KOPT-K1 (cell line): ENCODE results near the gene CHST9.
"Not testable (repeated sequence)": the region's sequence is repeated elsewhere in the genome, so short reads cannot be mapped to it uniquely, and the experiment has no call there.

Experiments used
- H3K27ac ChIP-seq: fragments of 200-600 bp; sonication (generic); 2 replicates; pipeline ENCODE4 v1.5.1; 2016; ENCODE audit warnings: antibody characterized with exemption, mild to moderate bottlenecking, low read depth, low read length; ENCODE audit not compliant: poor library complexity, severe bottlenecking
- H3K36me3 ChIP-seq: fragments of 200-600 bp; sonication (generic); 2 replicates; pipeline ENCODE4 v1.5.1; 2017; ENCODE audit warnings: antibody characterized with exemption, mild to moderate bottlenecking, low read length, moderate library complexity; ENCODE audit not compliant: insufficient read depth
- H3K9me3 ChIP-seq: fragments of 200-600 bp; sonication (generic); 2 replicates; pipeline ENCODE4 v1.5.1; 2017; ENCODE audit warnings: antibody characterized with exemption, low read length, mild to moderate bottlenecking; ENCODE audit not compliant: insufficient read depth, poor library complexity, severe bottlenecking

CHST9 gene

GRCh38 chr18:26927822-26928221 lies 257.3 kb downstream of the CHST9 start:
- H3K9me3 ChIP-seq, H3K36me3 ChIP-seq, H3K27ac ChIP-seq: not testable (repeated sequence)

- no peak overlapping the region for H3K27ac ChIP-seq
- H3K9me3 ChIP-seq = no peaks in the 10 kb centered on the region
- H3K36me3 ChIP-seq = no peaks in the 10 kb centered on the region
Observed at GRCh38 chr18:26926066-26926675, 258.9 kb downstream of the CHST9 start.

DNA sequence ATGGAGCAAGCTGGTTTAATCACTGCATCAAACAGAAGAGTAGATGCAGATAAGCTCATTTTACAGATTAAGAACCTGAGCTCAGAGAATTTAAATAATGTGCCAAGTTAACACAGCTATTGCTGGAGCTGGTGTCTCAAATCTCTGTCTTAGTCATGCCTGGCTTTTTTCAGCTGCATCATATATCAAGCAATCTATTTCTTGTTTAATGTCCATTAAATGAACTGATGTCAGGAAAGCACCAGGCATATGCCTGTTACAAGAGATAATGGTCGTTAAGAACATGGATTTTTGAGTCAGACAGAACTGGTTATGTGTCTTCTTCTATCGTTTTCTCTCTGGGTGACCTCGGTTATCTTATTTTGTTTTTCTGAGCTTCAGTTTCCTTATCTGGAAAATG lies 259.8 kb downstream of the CHST9 start:
- Histone ChIP-seq H3K27ac (no peak overlapping the region), H3K36me3 (no peaks in the 10 kb centered on the region), H3K9me3 (no peaks in the 10 kb centered on the region)

- H3K9me3 ChIP-seq = no peaks in the 10 kb centered on the region
- no peaks in the 10 kb centered on the region for H3K36me3 ChIP-seq
- H3K27ac ChIP-seq = no peak overlapping the region
Observed at GRCh38 chr18:26922313-26922712, 262.8 kb downstream of the CHST9 start.

DNA sequence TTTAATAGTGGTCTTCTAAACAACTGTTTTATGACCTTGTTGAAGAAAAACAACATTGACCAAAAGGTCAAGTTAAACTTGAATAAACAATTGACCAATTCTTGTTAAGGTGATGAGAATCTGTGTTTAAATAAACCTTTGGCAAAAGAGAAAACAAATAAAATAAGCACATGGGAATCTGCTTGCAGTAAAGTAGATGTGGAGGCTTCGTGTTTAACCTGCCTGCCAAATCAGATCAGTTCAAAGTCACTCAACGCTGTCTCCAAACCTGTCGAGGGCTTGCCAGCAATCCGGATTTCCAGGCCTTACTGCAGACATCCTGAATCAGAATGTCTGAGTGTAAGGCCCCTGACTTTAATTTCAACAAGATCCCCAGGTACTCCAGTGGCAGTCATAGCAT lies 264.5 kb downstream of the CHST9 start:
- H3K9me3 ChIP-seq = no peaks in the 10 kb centered on the region
- no peak overlapping the region for H3K27ac ChIP-seq
- no peaks in the 10 kb centered on the region for H3K36me3 ChIP-seq

DNA sequence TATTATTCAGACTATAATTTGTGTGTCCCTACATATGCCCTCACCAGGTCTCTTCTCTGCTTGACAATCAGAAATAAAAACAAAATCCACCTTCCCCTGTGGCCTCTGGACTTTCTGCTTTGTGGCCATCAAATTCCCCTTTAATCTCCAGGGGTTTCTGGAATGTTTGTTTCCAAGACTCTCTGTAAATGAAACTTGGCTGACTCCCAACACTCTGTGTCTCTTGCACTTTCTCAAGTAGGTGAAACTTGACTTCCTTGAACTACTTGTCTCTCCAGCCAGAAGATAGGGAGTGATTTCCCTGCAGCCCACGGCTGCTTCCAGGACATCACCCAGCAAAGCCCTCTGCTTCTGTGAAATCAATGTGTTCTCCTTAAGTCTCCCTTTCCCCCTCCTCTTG lies 265.5 kb downstream of the CHST9 start:
- Histone ChIP-seq H3K27ac (no peak overlapping the region), H3K9me3 (no peaks in the 10 kb centered on the region), H3K36me3 (no peaks in the 10 kb centered on the region)

- Histone ChIP-seq H3K27ac (no peak overlapping the region), H3K36me3 (no peaks in the 10 kb centered on the region), H3K9me3 (no peaks in the 10 kb centered on the region)
Observed at GRCh38 chr18:26919201-26919600, 265.9 kb downstream of the CHST9 start.

DNA sequence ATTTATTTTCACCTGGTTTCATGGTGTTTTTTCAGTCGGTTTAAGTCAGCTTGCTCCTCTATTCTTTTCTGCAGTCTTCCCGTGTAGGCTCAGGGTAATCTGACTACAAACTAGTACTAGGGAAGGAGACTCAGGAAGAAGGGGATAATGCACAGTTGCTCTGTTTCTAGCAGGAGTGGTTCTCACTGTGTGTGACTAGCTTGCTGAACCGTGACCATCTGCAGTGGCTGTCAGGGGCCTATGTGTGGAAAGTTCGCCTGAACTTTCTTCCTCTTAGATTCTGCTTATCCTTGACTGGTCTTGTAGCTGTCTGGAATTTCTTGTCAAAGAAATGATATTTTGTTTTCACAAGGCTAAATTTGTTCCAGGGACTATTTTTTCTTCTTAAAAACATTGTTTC lies 273.3 kb downstream of the CHST9 start:
- no peak overlapping the region for H3K27ac ChIP-seq
- H3K36me3 ChIP-seq = no peaks in the 10 kb centered on the region

DNA sequence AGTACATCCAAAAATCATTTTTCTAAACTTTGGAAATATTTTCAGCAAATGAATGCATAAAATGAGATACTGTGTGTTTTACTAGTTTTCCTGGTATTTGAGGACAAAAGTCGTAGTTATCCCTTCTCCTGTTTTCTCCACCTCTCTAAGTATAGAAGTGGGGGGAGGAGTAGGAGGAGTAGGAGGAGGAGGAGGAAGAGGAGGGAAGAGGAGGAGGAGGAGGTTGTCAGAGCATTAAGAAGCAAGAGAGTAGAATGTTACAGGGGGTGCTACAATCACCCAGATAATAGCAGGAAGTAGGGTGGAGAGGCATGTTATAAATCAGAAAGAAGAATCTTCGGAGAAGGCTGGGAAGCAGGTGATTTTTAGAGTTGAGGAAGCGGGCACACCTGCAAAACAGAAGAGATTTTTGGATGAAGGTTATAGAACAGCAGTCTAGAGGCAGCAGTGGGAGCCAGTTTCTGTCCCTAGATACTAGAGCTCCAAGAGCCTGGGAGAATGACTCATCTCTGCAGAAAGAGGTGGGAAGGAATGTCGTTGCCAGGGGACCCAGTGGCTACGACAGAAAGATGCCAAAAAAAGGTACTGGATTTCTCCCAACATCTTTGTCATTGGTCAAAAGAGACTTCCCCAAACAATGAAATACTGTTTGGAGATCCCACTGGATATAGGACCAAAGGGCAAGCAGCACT lies 275.4 kb downstream of the CHST9 start:
- H3K36me3 ChIP-seq = no peaks in the 10 kb centered on the region
- no peak overlapping the region for H3K27ac ChIP-seq
- H3K9me3 ChIP-seq = peaks cover 4% of the 10 kb centered on the region

More for the DNA sequence above, 273.3 kb downstream of the CHST9 start:
- no peaks in the 10 kb centered on the region for H3K9me3 ChIP-seq

DNA sequence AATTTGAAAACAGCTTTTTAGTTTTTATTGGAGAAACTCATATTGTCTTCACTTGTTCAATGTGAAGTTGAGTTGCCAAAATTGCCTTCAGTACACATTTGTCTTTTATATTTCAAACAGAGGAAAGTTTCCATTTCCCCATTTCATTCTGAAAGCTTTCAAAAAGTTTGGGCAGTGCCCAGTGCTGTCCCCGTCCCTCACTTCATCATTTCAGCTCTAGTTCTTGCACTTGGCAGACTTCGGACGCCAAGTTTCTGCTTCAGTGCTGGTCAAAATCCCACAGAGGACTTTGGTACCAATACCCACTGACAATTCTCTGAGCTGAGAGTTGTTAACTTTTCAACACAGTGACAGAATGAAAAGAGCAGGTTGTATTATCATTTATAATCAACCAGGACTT lies 276.2 kb downstream of the CHST9 start:
- Histone ChIP-seq H3K27ac (no peak overlapping the region), H3K9me3 (peaks cover 13% of the 10 kb centered on the region), H3K36me3 (no peaks in the 10 kb centered on the region)

- Histone ChIP-seq H3K36me3 (no peaks in the 10 kb centered on the region), H3K9me3 (peaks cover 30% of the 10 kb centered on the region), H3K27ac (no peak overlapping the region)
Observed at GRCh38 chr18:26902291-26902690, 282.8 kb downstream of the CHST9 start.

DNA sequence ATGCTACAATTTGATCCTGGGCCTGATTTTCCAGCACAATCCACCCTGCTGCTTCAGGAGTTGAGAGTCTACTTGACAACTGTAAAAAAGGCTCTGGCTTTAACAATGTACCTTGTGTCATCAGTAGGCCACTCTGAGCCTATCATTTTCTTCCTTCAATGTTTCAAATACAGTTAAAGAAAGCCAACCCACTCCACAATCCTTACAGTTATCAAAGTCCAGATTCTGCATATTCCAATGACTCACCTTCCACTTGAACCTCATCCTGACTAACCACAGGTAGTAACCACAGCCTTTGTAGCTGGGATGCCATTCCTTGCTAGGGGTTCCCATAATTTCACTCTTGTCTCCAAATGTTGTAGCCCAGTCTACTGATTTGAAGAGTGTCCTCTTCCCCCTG lies 284.1 kb downstream of the CHST9 start:
- H3K9me3 ChIP-seq = peaks cover 30% of the 10 kb centered on the region

DNA sequence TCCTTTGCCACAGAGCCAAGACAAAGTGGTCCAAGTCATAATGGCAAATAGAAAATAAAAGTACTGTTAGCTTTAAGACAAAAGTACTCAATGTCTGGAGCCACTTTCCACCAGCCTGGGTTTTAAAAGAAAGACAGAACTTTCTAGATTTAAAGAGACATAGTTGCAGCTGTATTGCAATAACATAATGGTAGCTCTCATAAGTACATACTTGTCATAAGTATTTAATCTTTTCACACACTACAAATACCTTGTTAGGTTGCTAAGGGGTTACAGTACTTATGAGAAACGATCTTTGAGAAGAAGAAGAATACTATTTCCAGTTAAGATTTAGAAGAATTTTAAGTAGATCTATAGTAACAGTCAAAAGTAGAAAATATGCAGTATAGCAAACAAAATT lies 290.7 kb downstream of the CHST9 start:
- Histone ChIP-seq H3K27ac (no peak overlapping the region), H3K36me3 (no peaks in the 10 kb centered on the region), H3K9me3 (no peaks in the 10 kb centered on the region)

More for the DNA sequence above, 284.1 kb downstream of the CHST9 start:
- Histone ChIP-seq H3K36me3 (no peaks in the 10 kb centered on the region), H3K27ac (no peak overlapping the region)

DNA sequence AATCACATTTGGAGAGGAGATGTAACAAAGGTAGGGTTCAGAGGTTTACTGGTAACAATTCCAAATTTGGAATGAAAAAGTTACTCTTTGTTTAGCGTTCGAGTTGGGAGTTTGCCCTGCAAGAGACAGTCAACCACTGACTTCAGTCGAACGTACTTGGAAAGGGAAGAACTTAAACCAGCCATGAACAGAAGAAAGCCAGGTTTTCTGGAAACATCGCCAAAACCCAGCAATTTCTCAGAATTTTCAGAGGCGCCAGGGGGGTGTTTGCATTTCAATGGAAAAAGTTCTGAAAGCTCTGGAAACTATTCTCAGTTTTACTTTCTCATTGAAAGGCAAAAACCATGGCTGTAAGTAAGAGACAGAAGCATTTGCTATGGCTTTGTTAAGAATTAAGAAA lies 291.1 kb downstream of the CHST9 start:
- Histone ChIP-seq H3K27ac (no peak overlapping the region), H3K36me3 (no peaks in the 10 kb centered on the region), H3K9me3 (no peaks in the 10 kb centered on the region)

GRCh38 chr18:26888259-26888658 lies 296.8 kb downstream of the CHST9 start:
- no peaks in the 10 kb centered on the region for H3K36me3 ChIP-seq
- no peaks in the 10 kb centered on the region for H3K9me3 ChIP-seq
- H3K27ac ChIP-seq = no peak overlapping the region

DNA sequence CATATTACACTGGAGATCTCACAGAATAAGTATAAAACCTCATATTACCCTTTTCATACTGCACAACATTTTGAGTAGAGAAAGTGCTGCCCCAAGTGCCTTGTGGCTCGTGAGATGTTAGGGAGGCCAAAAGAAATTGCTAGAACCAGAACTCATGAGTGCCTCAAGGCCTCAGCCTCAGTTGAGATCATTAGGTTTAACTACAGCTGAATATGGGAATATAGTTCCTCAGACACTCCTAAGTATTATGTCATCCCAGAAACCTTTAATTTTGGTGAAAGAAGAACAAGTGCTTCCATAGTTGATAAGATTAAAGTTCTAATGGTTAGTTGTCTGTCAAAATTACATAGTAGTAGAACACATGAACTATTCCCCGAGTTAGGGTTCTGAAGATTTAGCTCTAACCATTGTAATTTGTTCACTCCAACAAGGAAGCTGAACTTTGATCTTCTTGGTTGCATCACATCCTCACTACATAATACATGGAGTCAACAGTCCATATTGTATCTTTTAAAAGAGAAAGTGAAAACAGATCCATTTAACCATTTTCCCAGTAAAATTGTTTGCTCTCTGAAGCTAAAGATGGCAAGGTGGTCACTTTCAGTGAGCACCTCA lies 310.0 kb downstream of the CHST9 start:
- H3K27ac ChIP-seq = no peak overlapping the region
- no peaks in the 10 kb centered on the region for H3K9me3 ChIP-seq
- no peaks in the 10 kb centered on the region for H3K36me3 ChIP-seq
